HG03520 (cell line): ENCODE data around the gene KRTAP10-1.
"Not testable (repeated sequence)": the region's sequence is repeated elsewhere in the genome, so short reads cannot be mapped to it uniquely, and the experiment has no call there.

Experiments used
- ATAC-seq: cut with Tn5 transposase; IDR thresholded peaks from one replicate; pipeline ENCODE4 v1.9.1; 2021; ENCODE audit warnings: mild to moderate bottlenecking, moderate library complexity; ENCODE audit not compliant: unreplicated experiment

Gene KRTAP10-1

DNA sequence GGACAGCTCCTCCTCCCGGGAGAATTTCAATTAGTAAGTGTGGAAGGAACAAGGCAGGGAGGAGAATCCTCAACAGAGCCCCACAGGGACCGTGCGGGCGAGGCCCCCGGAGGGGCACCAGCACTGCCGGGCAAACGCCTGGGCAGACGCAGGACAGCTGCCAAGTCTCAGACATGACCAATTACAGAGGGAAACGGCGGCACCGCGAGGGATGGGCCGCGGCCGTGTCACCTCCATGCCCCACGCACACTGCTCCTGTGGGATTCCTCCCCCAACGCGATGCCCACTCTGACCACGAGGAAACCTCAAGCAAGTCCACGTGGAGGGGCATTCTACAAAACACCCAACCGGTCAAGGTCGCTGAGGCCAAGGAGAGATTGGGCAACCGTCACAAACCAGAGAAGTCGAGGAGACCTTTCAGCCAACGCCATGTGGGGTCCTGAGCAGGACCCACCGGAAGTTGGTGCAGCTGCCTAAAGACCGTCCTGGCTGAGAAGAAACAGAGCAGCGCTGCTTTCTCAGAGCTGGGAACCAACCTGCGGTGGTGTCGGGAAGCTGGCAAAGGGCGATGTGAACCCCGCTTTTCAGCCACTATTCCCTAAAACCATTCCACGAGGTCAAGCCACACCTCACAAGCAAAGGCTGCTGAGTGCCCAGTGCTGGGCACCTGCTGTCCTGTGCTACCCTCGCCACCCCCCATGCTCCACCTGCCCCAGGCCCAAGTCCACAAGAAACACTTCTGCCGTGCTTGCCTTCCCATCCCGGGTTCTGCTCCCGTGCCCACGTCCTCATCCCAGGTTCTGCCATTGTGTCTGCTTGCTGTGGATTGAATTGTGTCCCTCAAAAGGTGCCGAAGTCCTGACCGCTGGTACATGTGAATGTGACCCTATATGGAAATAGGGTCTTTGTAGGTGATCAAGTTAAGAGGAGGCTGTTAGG lies 32.1 kb upstream of the KRTAP10-1 start:
- no peak for ATAC-seq

DNA sequence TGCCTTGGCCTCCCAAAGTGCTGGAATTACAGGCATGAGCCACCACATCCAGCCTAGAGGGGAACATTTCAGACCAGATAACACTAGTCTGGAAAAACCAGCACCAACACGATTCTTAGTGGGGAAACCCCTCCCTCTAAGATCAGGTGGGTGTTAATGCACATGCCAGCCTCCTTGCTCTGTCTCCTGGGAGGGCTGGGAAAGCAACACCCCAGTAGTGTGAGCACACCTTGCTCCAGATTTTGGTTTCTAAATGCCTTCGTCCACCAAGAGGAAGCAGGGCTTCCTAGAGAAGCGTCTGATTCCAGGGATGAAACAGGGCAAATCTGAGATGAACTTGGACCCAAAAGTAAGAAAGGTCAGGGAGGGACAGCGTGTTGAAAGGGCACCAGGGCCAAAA lies 31.3 kb upstream of the KRTAP10-1 start:
- ATAC-seq = no peak

DNA sequence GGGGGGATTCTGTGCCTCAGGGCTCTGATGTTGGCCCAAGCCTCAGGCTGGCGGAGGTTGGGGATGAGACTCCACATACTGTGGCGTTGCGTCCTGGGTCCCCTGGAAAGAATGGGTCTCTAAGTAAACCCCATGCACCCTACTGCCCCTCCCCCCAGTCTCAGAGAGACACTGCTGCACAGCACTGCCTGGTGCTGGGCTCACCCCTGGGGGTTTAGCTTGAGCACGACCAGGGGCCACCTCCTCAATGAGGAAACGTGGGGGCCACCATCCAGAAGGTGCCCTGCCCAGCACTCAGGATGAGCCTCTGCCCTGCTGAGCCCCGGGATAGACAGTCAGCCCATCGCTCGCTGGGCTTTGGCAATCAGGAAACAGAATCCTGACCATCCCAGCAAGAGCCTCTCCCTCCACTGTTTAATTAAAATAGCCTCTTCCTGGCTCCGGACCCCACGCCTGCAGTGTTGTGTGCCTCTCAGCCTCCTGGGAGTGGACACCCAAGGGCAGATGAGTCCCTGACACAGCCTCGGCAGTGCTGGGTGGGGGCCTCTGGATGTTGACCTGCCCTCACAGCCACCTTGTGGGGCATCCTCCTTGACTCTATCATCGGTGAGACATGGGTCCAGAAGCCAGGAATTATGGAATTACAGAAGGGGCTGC lies 30.0 kb upstream of the KRTAP10-1 start:
- no peak for ATAC-seq

DNA sequence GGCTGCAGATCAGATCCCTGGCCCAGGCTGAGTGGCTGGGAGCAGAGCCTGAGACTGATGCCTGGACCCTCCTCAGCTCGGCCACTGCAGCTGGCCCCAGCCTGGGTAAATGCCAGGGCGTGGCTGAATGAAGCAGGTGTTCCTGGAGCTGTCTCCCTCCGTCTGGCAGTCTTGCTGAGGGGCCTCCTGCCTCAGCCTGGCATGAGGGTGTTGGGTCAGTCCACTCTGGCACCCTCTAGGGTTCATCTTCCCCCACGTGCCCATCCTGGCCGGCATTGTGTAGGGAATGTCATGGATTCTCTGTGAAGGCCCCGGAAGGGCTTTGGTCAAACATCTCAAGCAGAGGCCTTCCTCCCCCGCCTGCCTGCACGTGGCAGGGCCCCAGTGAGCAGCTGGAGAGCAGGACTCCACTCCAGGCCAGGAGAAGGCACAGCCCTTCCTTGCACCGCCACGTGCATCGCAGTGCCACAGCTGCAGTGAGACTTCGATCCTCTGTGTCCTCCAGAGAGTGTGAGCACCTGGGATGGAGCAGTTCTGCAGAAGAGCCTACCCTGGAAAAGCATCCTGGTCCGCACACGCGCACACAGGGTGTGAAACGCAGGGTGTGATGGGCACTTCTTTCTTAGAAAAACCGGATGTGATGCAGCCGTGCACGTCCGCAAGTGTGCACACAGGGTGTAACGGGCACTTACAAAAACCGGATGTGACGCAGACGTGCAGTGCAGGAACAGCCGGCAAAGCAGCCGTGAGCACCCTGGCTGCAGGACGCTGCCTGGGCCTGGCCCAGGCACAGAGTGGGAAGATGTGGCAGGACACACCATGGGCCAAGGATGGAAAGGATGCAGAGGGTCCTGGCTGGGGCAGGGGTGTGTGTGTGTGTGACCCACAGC lies 28.9 kb upstream of the KRTAP10-1 start:
- ATAC-seq = no peak

- no peak for ATAC-seq
These were observed 28.3 kb upstream of the KRTAP10-1 start for GRCh38 chr21:44568261-44568660.

DNA sequence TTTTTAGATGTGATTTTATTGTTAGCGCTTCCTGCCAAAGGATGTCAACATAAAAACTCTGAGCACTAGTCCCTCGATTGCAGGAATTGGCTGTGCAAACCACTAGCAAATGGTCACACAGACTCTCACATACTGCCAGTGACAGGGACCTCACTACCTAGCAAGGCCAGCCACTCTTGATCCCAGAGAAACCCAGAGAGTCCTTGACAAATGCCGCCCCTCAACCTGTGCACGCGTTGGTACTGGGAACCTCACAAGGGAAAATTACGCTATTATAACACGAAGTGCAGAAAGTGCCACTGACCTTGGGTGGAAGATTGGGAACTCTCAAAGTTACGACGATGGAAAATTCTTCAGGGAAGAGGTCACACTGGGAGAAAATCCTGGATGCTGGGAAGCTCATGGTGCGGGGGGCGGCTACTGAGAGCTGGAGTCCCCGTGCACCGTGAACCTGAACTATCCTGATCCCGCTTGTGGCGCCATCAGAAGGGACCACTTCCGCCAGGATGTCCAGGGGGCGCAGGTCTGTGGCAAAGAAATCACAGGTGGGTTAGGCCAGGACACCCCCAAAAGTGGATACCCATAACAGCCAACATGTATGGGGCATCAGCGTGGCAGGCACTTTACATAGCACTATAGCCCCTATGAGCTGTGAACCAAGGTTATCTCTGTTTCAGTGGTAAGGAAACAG lies 27.6 kb upstream of the KRTAP10-1 start:
- no peak for ATAC-seq

- no peak for ATAC-seq
These were observed 26.4 kb upstream of the KRTAP10-1 start for GRCh38 chr21:44566403-44566802.

DNA sequence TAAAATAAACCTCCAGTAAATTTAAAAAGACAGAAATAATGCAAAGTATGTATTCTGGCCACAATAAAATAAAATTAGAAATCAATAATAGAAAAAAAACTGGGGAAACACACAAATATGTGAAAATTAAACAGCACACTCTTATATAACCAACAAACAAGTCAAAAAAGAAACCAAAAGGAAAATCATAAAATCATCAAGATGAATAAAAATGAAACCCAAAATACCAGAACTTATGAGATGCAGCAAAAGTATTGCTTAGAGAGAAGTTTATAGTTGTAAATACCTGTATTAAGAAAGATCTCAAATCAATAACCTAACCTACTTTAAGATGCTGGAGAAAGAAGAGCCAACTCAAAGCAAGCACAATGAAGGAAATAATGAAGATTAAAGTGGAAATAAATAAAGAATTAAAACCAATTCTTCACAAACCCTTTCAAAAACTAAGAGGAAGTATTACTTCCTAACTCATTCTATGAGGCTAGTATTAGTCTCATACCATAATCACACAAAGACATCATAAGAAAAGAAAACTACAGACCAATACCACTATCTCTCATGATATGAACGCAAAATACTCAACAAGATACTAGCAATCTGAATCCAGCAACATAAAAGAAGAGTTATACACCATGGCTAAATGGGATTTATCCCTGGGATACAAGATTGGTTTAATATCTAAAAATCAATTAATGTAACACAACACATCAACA lies 25.0 kb upstream of the KRTAP10-1 start:
- no peak for ATAC-seq

GRCh38 chr21:44564099-44564498 lies 24.1 kb upstream of the KRTAP10-1 start:
- ATAC-seq = no peak

GRCh38 chr21:44558695-44559094 lies 18.7 kb upstream of the KRTAP10-1 start, which contains the start of gene KRTAP10-3:
KRTAP10-3 (minus strand) TSS chr21:44558795; CDS start chr21:44558715, 80 bp downstream.
- ATAC-seq = no peak

DNA sequence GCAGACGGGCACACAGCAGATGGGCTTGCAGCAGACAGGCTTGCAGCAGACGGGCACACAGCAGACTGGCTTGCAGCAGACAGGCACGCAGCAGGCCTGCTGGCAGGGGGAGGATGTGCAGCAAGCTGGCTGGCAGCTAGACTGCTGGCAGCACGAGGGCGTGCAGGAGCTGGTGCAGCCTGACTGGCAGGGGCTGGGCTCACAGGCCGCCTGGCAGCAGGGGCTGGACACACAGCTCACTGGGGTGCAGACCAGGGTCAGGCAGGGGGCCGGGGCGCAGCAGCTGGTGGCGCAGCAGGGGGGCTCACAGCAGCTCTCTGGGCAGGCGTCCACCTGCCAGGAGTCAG lies 18.3 kb upstream of the KRTAP10-1 start:
- ATAC-seq = not testable (repeated sequence)

DNA sequence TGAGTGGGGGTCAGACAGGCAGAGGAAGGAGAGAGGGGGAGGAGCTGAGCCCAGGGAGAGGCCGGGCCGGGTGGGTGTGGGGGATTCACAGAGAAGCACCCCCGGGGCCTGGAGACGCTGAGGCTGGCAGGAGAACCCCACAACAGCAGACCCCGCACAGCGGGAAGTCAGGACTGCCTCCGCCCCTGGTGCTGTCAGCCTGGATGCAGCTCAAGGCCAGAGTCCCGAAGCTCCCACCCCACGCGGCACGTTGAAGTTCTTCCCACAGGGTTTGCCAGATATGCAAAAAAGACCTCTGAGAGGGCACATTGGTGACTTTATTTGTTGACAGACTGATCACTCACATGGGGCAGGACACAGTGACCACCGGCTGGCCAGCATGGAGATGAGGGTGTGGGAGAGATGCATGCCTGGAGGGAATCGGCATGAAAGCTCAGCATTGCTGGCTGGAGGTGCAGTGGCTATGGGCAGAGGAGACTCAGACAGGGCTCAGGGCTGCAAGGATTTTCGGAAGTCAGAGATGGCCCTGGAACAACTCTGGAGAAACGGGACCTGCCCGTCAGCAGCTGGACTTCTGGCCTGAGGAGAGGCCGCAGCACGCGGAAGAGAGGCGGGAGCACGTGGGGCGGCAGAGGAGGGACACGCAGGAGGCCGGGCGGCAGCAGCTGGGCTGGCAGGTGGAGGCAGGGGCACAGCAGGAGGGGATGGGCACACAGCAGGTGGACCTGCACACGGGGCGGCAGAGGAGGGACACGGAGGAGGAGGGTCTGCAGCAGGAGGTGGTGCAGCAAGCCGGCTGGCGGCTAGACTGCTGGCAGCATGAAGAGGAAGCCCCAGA lies 17.7 kb upstream of the KRTAP10-1 start:
- no peak for ATAC-seq

GRCh38 chr21:44556879-44557278 lies 16.9 kb upstream of the KRTAP10-1 start:
- ATAC-seq = no peak

GRCh38 chr21:44555200-44555875 lies 15.3 kb upstream of the KRTAP10-1 start:
- no peak for ATAC-seq

GRCh38 chr21:44552681-44553080 lies 12.7 kb upstream of the KRTAP10-1 start:
- no peak for ATAC-seq

GRCh38 chr21:44552136-44552535 lies 12.1 kb upstream of the KRTAP10-1 start:
- ATAC-seq = no peak

DNA sequence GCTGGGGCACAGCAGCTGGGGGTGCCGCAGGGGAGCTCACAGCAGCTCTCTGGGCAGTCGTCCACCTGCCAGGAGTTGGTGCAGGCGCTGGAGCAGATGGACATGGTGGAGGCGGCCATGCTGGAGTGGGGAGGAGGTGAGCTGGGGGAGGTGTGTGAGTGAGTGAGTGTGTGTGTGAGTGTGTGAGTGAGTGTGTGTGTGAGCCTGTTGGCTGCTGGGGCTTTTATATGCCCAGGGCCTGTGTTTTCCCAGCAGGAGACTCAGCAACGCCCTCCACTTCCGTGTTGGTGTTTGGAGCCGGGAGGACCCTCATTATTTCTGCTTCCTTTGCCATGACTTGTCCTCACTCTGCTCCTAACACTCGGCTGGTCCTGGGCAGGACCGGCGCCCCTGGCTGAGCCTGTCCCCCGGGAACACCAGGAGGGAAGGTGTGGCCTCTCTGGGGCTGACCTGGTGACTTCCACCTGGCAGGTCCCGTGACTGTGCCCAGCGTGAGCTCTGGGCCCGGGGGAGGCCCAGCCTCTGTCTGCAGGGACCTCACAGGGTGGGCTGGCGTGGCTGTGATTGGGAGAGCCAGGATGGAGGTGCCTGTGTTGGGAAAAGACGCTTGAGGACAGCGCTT lies 11.5 kb upstream of the KRTAP10-1 start, which contains the start of gene KRTAP10-2:
TSS of gene KRTAP10-2 (minus strand) at position 166 of the 622 bp plus-strand sequence. CDS start at position 119, 47 bp downstream.
- no peak for ATAC-seq

GRCh38 chr21:44550807-44551206 lies 10.8 kb upstream of the KRTAP10-1 start:
- no peak for ATAC-seq
